Esophagus mucosa (tissue), 1 donor: Measurements from ENCODE around the gene DCUN1D2. TPM values are rescaled to one million over a fixed set of nuclear protein-coding genes. Genes with fewer than 3 reads are reported as not detected.
"Not testable (repeated sequence)": the region's sequence is repeated elsewhere in the genome, so short reads cannot be mapped to it uniquely, and the experiment has no call there.

ENCODE experiments used
- ATAC-seq: fragments of 200-7000 bp; cut with Tn5 transposase; one replicate; pipeline ENCODE4 v1.9.1; 2020
- total RNA-seq: library from RNA; stranded (reverse); gene quantifications from one replicate; pipeline ENCODE4 v1.2.4, GENCODE V29; 2023
- donor health status: DM: yes; HTN: yes; CAD: no.

Gene DCUN1D2
- total RNA-seq, 1 donor from 2014 or later: 8.4 TPM

DNA sequence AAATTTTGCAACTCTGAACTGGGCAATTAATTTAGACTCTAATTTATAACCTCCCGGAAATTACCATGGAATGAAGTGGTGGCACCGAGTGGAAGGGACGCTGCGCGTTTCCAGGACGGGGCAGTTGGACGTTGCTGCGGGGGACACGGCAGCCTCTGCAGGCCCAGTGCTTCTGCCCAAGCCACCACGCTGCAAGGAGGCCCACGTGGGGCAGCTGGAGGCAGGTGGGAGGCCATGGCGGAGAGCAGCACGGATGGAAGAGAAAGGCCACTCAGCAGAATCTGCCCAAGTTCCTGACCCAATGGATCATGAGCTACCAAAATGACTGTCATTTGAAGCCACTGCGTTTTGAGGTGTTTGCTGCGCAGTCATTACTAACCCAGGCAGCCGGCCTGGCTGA lies 26.0 kb downstream of the DCUN1D2 start:
- no peak for ATAC-seq

DNA sequence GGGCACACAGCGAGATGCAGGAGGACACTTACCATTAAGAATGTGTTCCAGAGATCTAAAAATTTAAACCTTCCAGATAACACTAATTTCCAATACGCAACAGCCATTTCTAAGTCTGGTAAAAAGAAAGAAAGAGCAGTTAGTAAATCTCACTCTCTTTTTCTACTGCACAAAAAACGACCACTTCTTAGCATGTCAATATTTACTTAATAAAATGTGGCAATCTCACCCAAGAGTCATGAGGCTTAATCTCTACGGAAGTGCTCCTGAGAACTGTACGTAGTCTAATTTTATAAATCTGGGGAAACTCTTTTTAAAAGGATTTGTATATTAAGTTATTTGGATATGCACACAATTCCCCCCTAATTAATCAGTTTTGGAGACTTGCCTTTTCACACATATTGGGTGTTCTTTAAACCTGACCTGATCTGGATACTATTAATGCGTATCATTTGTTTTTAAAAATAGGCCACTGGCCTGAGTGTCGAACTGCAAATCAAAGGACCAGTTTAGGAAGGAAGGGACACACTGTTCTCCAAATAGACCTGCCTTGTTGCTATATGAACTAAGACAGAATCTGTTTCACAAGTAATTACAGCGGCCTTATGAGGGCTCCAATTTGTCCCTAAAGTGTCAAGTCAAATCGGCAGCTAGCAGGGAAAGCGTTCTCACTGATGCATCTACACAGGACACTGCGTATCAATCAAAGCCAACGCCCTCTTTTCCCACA lies 29.3 kb downstream of the DCUN1D2 start:
- no peak for ATAC-seq

DNA sequence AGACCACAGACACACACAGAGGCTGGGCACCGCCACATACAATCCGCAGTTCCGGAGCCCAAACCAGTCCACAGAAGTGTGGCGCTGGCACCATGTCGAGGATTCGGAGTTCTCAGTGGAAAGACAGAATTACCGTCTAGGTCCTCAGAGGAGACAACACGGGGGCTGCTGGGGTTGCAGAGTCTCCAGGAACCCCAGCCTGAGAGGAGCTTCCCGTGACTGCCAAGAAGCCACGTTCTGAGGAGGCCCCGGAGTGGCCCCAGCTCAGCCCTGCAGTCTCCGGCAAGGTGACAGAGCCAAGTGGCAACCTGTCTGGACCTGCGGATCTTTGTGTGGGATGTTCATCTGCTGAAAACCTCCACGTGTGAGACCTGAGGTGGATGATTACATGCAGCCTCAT lies 29.9 kb downstream of the DCUN1D2 start:
- no peak for ATAC-seq

DNA sequence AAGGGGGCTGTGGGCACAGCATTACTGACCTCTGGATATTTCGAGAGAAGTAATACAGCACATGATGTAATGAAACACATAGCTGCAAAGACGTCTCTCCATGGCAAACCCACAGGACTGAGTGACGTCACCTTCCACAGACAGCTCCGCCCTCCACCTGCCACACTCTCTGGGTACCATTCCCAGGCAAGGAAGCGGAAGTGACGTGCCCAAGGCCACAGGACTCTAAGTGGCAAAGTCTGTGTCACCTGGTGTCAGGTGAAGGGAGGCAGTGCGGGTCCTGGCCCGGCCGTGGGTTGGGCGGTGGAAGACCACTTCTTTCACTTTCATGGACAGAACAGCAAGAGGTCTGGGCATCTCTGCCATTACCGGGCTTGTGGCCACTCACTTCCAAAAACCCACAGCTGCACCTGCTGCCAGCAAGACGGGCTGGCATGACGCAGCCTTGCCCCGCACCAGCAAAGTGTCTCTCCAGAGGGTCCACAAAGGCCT lies 30.4 kb downstream of the DCUN1D2 start:
- ATAC-seq: no peak

DNA sequence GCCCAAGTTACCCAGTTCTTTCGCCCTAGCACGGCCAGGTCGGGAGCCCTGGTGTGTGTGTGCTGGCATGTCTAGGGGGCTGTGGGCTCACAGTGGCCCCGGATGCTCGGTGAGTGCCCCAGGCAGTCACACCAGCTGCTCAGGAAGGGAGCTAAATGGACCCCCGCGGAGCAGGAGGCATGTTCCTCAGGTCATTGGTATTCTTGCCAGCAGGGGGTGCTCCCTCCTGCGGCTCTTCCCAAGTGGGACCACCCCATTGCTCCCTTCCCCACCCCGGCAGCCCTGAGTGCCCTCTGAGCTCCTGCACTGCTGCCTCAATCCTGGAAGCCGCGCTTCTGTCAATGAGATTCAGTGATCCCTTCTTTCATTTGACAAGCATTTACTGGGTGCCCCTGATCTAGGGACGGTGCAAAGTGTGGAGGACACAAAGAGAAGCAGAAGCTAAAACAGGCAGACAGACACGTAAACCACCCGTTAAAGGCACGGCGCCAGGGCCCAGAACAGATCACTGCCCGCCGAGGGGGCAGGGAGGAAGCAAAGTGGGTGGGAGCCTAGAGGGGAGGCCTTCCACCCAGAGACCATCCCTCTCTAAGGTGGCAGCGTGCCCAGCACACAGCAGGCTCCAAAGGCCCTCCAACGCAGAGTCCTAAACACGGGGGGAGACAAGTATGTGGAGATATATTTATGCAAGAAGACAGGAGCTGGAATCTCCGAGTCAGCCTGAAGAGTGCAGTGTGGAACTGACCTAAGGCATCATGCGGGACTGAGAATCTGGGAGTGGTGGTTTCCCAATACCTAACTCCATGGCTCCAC lies 32.1 kb downstream of the DCUN1D2 start:
- ATAC-seq: no peak

DNA sequence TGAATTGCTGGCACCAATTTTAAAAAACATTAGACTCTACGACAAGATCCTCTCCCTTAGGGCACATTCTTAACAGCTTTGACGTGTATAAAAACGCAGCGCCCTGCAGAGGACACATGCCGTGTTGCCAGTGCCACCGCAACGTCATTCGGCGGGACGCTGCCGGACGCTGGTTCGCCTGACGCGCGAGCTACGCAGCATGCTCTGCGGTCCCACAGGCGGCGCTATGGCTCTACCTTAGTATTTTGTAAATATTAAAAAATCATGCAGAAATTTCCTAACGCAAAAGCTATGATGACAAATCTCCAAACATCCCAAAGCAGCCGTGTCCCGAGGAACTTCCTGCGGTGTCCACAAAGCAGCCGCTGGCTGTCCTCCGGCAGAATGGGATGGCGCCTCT lies 33.0 kb downstream of the DCUN1D2 start:
- ATAC-seq: no peak

DNA sequence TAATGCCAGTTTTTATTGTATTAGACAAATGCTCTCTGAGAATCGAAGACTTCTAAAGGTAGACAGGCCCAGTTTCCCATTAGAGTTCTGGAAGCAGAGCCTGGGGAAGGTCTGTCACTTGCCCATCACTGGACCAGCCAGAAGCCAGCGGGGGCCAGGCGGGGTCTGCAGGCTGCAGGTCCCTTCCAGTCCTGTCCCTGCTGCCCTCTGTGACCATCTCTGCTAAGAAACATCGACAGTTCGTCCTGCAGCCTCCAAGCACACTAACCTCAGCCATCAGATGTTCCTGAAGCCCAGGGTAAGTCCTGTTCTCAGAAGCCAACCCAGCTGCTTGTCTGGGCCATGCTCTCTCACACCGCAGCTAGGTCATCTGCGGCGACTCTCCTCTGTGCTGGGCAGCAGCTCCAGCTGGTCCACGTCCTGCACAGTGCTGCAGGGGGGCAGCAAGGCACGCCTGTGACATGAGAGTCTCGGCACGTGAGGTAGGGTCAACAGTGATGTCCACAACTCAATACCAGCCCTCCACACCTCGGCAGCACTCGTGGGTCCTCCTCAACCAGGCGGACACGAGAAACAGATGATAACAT lies 34.3 kb downstream of the DCUN1D2 start:
- no peak for ATAC-seq

DNA sequence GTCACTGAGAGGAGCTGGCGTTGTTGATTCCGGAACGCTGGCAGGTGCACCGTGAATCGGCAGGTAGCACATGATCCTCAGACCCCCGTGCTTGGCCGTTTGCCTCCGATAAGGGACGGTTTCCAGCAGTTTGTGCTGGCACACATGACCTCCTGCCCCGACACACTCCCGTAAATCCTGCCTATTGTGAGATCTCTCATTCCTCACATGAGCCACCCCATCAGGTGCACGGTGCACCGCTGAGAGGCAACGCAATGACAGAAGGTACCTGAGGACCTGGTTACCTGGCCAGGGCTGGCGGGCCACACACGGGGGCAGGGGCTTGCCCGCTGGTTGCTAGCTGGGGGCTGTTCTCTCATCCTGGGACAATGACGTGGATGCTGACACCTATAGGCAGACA lies 35.1 kb downstream of the DCUN1D2 start:
- no peak for ATAC-seq

DNA sequence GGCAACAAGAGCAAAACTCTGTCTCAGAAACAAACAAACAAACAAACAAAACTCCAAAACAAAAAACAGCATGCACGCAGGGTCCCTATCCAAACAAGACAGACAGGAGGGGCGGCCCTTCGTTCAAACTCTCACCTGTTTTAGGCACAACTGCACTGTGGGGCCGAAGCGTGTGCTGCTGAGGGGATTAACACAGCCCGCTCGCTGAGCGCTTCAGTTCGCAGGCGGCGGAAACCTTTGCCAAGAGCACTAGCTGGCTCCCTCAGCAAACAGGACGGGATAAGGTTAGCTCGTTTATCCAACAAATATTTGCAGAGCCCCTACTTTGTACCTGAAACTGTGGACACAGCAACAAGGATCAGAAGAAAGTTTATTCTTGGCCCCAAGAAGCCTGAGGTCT lies 35.6 kb downstream of the DCUN1D2 start:
- no peak for ATAC-seq

DNA sequence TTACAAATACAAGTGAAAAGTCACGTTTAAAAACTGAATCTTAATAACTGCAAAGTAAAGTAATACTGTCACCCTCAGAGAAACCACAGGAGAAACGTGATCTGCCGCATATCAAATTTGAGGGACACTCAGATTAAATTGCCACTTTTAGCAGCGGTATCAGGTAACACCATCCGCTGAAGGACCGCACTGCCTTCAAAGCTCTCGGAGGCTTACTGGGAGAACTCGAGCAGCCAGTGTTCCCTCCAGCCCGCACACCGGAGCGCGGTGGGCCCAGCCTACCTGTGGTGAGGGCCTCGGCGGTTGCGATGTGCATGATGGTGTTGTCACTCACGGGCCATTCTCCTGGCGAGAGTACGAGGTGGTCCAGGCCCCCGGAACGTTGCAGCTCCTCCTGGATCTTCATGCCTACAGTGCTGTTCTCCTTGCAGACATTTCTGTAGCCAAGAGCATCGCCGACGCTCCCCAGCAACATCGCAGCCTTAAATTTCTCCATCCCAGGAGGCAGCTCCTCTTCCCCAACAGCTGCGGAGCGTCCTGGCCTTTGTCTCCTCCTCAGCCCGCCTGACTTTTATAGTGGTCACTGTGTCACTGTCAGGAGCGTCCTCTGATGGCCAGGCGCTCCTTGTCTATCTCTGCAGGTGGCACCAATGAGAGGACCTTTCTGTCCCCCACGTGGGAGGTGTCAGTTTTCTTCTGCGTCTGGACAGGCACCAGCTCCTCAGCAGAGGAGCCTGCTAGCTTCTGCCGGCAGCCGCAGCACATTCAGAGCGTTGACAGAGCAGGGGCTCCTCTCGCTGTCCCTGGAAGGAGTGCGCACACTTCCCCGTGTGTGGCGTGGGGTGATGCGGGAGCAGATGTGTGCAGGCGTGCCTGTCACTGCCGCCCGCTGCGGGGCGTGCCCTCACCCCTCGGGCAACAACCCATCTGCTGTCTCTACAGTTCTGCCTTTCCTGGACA lies 37.3 kb downstream of the DCUN1D2 start, which contains the start of gene ADPRHL1:
ADPRHL1 (minus strand) TSS at position 547 of the 960 bp plus-strand sequence; CDS start at position 496, 51 bp downstream.
- no peak for ATAC-seq

DNA sequence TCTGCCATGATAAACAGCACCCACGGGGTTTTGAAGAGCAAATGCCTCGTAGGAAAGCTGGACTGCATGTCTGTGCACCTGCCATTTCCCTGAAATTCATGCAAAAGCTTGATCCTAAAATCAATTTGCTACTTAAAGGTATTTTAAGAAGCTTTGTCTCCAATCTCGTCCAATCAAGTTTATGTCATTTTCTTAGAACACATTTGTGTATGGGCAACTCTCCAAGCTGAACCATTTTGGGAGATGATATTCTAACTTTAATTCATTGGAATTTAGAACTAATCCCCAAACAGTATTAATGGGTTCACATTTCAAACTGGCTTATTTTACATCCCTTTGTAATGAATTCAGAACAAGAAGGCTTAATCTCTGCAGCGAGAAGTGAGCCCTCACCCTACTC lies 38.0 kb downstream of the DCUN1D2 start:
- ATAC-seq: no peak

DNA sequence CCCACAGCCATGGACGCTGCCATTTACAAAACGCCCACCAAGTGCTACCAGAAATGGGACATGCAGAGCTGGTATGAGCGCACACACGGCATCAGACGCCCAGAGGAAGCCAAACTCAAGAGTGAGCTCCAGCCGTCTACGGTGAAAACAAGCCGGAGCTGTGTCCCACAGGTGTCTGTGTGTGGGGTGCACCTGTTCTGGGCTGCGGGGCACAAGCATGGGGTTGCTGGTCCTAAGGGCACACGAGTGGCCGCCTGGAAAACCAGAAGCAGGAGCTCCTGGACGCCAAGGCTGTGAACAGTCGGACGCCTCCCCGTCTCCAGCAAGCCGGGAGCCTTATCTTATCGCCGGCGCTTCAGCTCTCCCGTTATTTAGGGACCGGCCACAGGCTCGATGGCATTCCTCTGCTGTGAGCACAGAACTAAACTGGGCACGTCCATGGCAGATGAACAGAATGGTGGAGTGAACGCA lies 38.5 kb downstream of the DCUN1D2 start:
- no peak for ATAC-seq

DNA sequence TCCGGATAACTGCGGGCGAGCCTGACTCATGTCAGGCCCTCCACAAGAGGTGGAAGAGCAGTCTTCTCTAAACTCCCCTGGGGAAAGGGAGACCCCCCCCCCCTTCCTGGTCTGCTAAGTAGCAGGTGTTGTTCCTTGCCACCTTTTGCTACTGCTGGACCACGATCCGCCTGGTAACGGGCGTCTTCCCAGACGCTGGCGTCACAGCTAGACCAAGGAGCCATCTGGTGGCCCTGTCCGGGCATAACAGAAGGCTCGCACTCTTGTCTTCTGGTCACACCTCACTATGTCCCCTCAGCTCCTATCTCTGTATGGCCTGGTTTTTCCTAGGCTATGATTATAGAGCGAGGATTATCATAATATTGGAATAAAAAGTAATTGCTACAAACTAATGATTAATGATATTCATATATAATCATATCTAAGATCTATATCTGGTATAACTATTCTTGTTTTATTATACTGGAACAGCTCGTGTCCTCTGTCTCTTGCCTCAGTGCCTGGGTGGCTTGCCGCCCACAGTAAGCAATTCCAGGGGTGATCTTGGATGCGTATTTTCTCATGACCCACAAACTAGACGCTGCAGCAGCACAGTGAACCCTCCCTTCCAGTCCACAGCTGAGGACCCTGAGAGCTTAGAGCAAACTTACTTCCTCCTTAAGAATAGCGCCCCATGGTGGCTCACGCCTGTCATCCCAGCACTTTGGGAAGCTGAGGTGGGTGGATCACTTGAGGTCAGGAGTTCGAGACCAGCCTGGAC lies 39.5 kb downstream of the DCUN1D2 start:
- ATAC-seq: not testable (repeated sequence)

DNA sequence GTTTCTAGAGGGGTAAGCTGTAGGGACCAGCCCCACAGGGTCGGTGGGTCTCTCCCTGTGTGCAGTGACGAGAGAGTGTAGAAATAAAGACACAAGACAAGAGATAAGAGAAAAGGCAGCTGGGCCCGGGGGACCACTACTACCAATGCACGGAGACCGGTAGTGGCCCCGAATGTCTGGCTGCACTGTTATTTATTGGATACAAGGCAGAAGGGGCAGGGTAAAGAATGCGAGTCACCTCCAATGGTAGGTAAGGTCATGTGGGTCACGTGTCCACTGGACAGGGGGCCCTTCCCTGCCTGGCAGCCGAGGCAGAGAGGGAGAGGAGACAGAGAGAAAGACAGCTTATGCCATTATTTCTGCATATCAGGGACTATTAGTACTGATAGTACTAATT lies 40.2 kb downstream of the DCUN1D2 start:
- ATAC-seq: not testable (repeated sequence)

DNA sequence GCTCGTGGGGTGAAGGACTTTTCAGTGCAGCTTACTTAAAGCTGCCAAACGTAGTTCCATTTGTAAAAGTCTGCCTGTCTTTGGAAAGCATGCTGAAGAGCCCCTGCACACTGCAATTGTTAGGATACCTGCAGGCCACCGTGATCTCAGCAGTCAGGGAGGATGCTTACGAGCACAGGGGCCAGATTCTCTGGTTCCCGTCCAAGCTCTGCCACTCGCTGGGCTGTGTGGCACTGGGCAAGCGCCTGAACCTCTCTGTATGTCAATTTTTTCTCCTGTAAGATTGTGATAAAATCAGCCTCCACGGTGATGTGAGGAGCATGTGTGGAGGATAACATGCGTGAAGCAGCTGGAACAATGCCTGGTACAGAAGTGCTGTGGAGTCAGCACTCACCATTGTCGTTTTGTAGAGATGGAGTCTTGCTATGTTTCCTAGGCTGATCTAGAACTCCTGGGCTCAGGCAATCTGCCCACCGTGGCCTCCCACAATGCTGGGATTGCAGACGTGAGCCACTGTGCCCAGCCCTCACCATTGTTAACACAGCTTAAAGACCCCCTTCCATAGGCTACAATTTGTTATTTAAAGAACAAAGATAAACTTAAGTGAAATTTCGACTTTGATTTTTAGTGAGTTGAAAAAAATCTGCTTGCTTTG lies 40.7 kb downstream of the DCUN1D2 start:
- no peak for ATAC-seq

DNA sequence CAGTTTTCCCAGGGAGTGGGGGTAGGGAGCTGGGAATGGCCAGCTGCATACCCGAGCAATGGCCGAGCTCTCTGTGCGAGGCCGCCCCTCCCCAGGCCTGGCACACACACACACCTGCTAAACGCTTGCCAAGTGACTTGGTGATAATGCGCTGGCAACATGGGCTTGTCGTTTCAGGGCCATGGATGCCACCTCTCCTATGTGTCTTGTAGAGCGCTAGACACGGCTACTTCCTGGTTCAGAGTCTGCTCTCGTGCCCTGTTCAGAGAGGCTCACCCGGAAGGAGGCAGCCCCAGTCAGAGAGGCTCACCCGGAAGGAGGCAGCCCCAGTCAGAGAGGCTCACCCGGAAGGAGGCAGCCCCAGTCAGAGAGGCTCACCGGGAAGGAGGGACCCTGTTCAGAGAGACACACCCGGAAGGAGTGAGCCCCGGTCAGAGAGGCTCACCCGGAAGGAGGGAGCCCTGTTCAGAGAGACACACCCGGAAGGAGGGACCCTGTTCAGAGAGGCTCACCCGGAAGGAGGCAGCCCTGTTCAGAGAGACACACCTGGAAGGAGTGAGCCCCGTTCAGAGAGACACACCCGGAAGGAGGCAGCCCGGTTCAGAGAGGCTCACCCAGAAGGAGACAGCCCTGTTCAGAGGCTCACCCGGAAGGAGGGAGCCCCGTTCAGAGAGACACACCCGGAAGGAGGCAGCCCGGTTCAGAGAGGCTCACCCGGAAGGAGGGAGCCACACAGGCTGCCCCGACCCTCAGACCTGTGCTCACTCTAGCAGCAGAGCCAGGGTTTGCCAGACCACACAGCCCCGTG lies 41.4 kb downstream of the DCUN1D2 start:
- ATAC-seq: peak; percentile 88

DNA sequence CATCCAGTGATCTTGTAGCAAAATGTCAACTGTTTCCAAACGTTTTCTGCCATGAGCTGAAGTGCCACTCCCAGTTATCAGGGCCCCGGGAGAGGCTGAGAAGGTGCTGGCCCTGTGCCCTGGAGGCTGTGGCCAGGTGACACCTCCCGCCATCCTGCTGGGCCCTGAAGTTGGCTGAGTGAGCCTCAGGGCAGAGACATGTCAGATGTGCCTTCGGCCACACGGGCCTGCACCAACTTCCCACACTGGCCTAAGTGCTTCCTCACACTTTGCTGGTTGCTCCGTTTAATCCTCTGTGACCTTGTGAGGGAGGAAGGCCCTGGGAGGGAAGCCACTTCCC lies 42.0 kb downstream of the DCUN1D2 start:
- peak; percentile 22 for ATAC-seq

DNA sequence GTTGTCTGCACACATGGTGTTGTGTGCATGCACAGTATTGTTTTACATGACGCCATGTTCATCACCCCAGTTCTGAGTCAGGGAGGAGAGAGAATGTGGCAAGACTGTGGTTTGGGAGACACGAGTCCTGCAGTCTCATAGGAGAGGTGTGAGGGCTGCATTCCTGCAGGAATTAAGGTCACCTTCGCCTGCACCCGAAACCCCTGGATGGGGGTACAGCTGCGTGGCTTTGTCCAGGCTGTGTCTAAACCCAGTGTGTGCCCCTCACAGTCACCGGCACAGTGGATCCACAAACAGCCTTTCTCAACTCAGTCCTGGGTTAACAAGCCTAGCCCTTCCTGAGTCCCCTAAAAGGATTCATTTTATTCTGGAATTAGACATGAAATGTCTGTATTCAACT lies 42.9 kb downstream of the DCUN1D2 start:
- ATAC-seq: no peak

DNA sequence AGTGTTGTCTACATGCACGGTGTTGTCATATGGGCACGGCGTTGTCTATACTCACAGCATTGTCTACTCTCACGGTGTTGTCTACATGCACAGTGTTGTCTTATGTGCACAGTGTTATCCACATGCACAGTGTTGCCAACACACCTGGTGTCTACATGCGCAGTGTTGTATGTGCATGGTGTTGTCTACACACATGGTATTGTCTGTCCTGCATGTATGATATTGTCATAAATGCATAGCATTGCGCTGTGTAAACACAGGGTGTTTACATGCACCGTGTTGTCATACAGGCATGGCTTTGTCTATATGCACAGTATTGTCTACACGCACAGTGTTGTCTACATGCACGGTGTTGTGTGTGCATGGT lies 44.0 kb downstream of the DCUN1D2 start:
- ATAC-seq: no peak
